PFSK-1 (cell line): ENCODE results near the gene RNF31.

Experiments
- FOXP2 ChIP-seq: optimal IDR thresholded peaks from 2 replicates; pipeline ENCODE3; 2011; ENCODE audit warnings: borderline replicate concordance, control low read depth, inconsistent platforms; ENCODE audit not compliant: insufficient read depth; ENCODE audit errors: extremely low read length, extremely low read depth
- POLR2AphosphoS5 ChIP-seq: IDR thresholded peaks from 2 replicates; pipeline ENCODE4 v1.6.1; 2012; ENCODE audit warnings: low read depth, mild to moderate bottlenecking, control low read depth, low read length, moderate library complexity
- REST ChIP-seq, 2 experiments: IDR thresholded peaks; 2 replicates each; pipeline versions ENCODE4 v1.6.1 to v1.8.0; 2011 to 2012; ENCODE audit warnings: low read depth in 2 of 2, low read length in 2 of 2, control low read depth in 1 of 2, inconsistent platforms in 1 of 2, mild to moderate bottlenecking in 1 of 2, moderate library complexity in 1 of 2; ENCODE audit not compliant: insufficient read depth in 1 of 2
- SIN3A ChIP-seq: IDR thresholded peaks from 2 replicates; pipeline ENCODE4 v1.6.1; 2012; ENCODE audit warnings: mild to moderate bottlenecking, low read length, moderate library complexity, borderline replicate concordance; ENCODE audit not compliant: insufficient read depth
- TAF1 ChIP-seq: IDR thresholded peaks from 2 replicates; pipeline ENCODE4 v1.6.1; 2012; ENCODE audit warnings: low read length, control low read depth, borderline replicate concordance; ENCODE audit not compliant: insufficient read depth

RNF31 gene

GRCh38 chr14:24123424-24124417 is 23.6 kb upstream of the RNF31 start:
- TF ChIP-seq REST (IDR thresholded peaks at IDR 0.05; ENCODE audit: insufficient read depth in 1 of 2, low read depth in 2 of 2, low read length in 2 of 2) (no peak), FOXP2 (no peak), SIN3A (no peak), POLR2AphosphoS5 (no peak), TAF1 (no peak)

- TF ChIP-seq REST (IDR thresholded peaks at IDR 0.05; ENCODE audit: insufficient read depth in 1 of 2, low read depth in 2 of 2, low read length in 2 of 2) (no peak), SIN3A (no peak), FOXP2 (no peak), TAF1 (no peak), POLR2AphosphoS5 (no peak)
Observed at GRCh38 chr14:24126939-24127338, 20.4 kb upstream of the RNF31 start.

- TF ChIP-seq TAF1 (no peak), SIN3A (no peak), FOXP2 (no peak), REST (IDR thresholded peaks at IDR 0.05; ENCODE audit: insufficient read depth in 1 of 2, low read depth in 2 of 2, low read length in 2 of 2) (no peak), POLR2AphosphoS5 (no peak)
Observed at GRCh38 chr14:24127673-24128072, 19.6 kb upstream of the RNF31 start.

GRCh38 chr14:24129410-24129998 is 17.8 kb upstream of the RNF31 start:
- TF ChIP-seq FOXP2 (no peak), REST (IDR thresholded peaks at IDR 0.05; ENCODE audit: insufficient read depth in 1 of 2, low read depth in 2 of 2, low read length in 2 of 2) (no peak), SIN3A (no peak), POLR2AphosphoS5 (no peak), TAF1 (no peak)
